ENCODE results near the gene DNM2. TPM values are rescaled to one million over a fixed set of nuclear protein-coding genes. Genes with fewer than 3 reads are reported as not detected.

DNM2 gene
- total and polyA plus RNA-seq, 7 experiments from 2014 or later: 49.1 to 340 (median 269) TPM

- H3K36me3 ChIP-seq (ENCODE audit: control insufficient read depth in 2 of 3, insufficient read depth in 3 of 3, low read length in 3 of 3): peaks cover 0 to 5% (median 0%) of the 10 kb centered on the region in 3 experiments
- intact Hi-C loops (cut with micrococcal nuclease): loop anchor here in 1 of 2 donors (5.0 kb wide), 1 partner anchor 1021 kb away; the partner anchor contains the start of gene FBXL12
- ATAC-seq (no peak), DNase-seq (no peak)
- no peaks in the 10 kb centered on the region for H3K27me3 ChIP-seq (ENCODE audit: control insufficient read depth in 2 of 2, insufficient read depth in 2 of 2, low read length in 2 of 2)
- ChIA-PET CTCF (no interaction called here), POLR2A (interaction anchor here (1.3 kb wide), 1 partner anchor 26 kb away, joined by 4 read pairs; no protein-coding TSS in a partner anchor)
- H3K9me3 ChIP-seq (ENCODE audit: control insufficient read depth in 2 of 3, low read length in 3 of 3): peaks cover 0 to 6% (median 0%) of the 10 kb centered on the region in 3 experiments
- no peak overlapping the region for H3K4me3 ChIP-seq (ENCODE audit: low read length)
- Mint-ChIP-seq H3K27me3 (no peaks in the 10 kb centered on the region), H3K36me3 (peaks cover 0 to 13% (median 4%) of the 10 kb centered on the region in 5 donors), H3K27ac (peak overlapping the region in 1 of 9 donors; percentile 28), H3K9me3 (peaks cover 0 to 11% (median 6%) of the 10 kb centered on the region in 11 donors), H3K4me1 (peaks cover 12 to 20% (median 15%) of the 10 kb centered on the region in 7 donors), H3K4me3 (no peak overlapping the region)
- peaks cover 8 to 13% of the 10 kb centered on the region in 2 donors for H3K4me1 ChIP-seq (ENCODE audit: control insufficient read depth in 2 of 2, insufficient read depth in 2 of 2, low read length in 2 of 2)
- H3K27ac ChIP-seq (ENCODE audit: low read depth, low read length): no peak overlapping the region
These were observed 120.5 kb downstream of the DNM2 start for GRCh38 chr19:10838377-10838776.

- DNase-seq (no peak), ATAC-seq (no peak)
- POLR2A ChIA-PET: interaction anchor here (0.7 to 1.3 kb wide), 2 partner anchors 22 to 25 kb away, joined by 3 to 4 read pairs; no protein-coding TSS in a partner anchor
- Histone ChIP-seq H3K27ac (ENCODE audit: low read depth, low read length) (no peak overlapping the region), H3K9me3 (ENCODE audit: control insufficient read depth in 2 of 3, low read length in 3 of 3) (peaks cover 0 to 6% (median 0%) of the 10 kb centered on the region in 3 experiments), H3K27me3 (ENCODE audit: control insufficient read depth in 2 of 2, insufficient read depth in 2 of 2, low read length in 2 of 2) (no peaks in the 10 kb centered on the region), H3K4me1 (ENCODE audit: control insufficient read depth in 2 of 2, insufficient read depth in 2 of 2, low read length in 2 of 2) (peaks cover 8 to 13% of the 10 kb centered on the region in 2 donors), H3K36me3 (ENCODE audit: control insufficient read depth in 2 of 3, insufficient read depth in 3 of 3, low read length in 3 of 3) (peaks cover 0 to 4% (median 0%) of the 10 kb centered on the region in 3 experiments), H3K4me3 (ENCODE audit: low read length) (no peak overlapping the region)
- Mint-ChIP-seq H3K4me3 (peak overlapping the region in 1 of 10 donors; percentile 1), H3K27me3 (no peaks in the 10 kb centered on the region), H3K27ac (no peak overlapping the region), H3K4me1 (peaks cover 12 to 20% (median 16%) of the 10 kb centered on the region in 7 donors), H3K36me3 (peaks cover 0 to 13% (median 4%) of the 10 kb centered on the region in 5 donors), H3K9me3 (peaks cover 0 to 11% (median 6%) of the 10 kb centered on the region in 11 donors)
- intact Hi-C loops (cut with micrococcal nuclease): loop anchor here in 1 of 2 donors (5.0 kb wide), 1 partner anchor 1022 kb away; the partner anchor contains the start of gene FBXL12
- CTCF ChIA-PET: interaction anchor here (0.7 kb wide), 1 partner anchor 643 kb away, joined by 3 read pairs; no protein-coding TSS in a partner anchor
These were observed 121.5 kb downstream of the DNM2 start for GRCh38 chr19:10839114-10840050.

DNA sequence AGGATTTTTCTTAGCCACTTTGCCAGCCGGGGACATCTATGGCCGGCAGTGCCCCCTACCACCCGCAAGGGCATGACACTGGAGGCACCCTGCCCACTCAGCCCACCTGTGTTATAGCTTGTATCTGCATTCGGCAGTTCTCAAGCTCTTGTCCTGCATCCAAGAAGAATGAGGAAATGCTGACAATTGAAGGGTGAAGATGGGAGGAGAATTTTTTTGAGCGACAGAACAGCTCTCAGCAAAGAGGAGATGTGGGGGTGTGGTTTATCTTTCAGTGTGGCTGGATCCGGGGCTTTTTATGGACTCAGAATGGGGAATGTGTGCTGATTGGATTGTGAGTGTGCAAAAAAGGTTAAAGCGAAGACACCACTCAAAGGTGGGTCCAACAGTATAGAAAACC lies 124.9 kb downstream of the DNM2 start:
- Mint-ChIP-seq H3K4me1 (peaks cover 0 to 6% (median 0%) of the 10 kb centered on the region in 7 donors), H3K4me3 (no peak overlapping the region), H3K9me3 (peaks cover 0 to 15% (median 6%) of the 10 kb centered on the region in 11 donors), H3K27me3 (no peaks in the 10 kb centered on the region), H3K36me3 (peaks cover 4 to 6% (median 5%) of the 10 kb centered on the region in 5 donors), H3K27ac (no peak overlapping the region)
- CTCF ChIA-PET: interaction anchor here (1.3 kb wide), 1 partner anchor 22 kb away, joined by 4 read pairs; no protein-coding TSS in a partner anchor
- intact Hi-C loops (cut with micrococcal nuclease): no loop called here
- Histone ChIP-seq H3K27me3 (ENCODE audit: control insufficient read depth in 2 of 2, insufficient read depth in 2 of 2, low read length in 2 of 2) (no peaks in the 10 kb centered on the region), H3K9me3 (ENCODE audit: control insufficient read depth in 2 of 3, low read length in 3 of 3) (peaks cover 0 to 7% (median 0%) of the 10 kb centered on the region in 3 experiments), H3K36me3 (ENCODE audit: control insufficient read depth in 2 of 3, insufficient read depth in 3 of 3, low read length in 3 of 3) (no peaks in the 10 kb centered on the region), H3K4me1 (ENCODE audit: control insufficient read depth in 2 of 2, insufficient read depth in 2 of 2, low read length in 2 of 2) (peaks cover 0 to 4% of the 10 kb centered on the region in 2 donors), H3K4me3 (ENCODE audit: low read length) (no peak overlapping the region), H3K27ac (ENCODE audit: low read depth, low read length) (no peak overlapping the region)
- ATAC-seq: no peak
- no peak for DNase-seq
- POLR2A ChIA-PET: interaction anchor here (0.6 kb wide), 1 partner anchor 115 kb away, joined by 5 read pairs; no protein-coding TSS in a partner anchor

- DNase-seq (no peak), ATAC-seq (no peak)
- CTCF ChIA-PET: interaction anchor here (1.2 to 1.5 kb wide), 2 partner anchors 18 to 19 kb away, joined by 4 read pairs; no protein-coding TSS in a partner anchor
- H3K4me1 ChIP-seq (ENCODE audit: control insufficient read depth in 2 of 2, insufficient read depth in 2 of 2, low read length in 2 of 2): peaks cover 0 to 5% of the 10 kb centered on the region in 2 donors
- H3K4me3 ChIP-seq (ENCODE audit: low read length): no peak overlapping the region
- no peaks in the 10 kb centered on the region for H3K36me3 ChIP-seq (ENCODE audit: control insufficient read depth in 2 of 3, insufficient read depth in 3 of 3, low read length in 3 of 3)
- H3K36me3 Mint-ChIP-seq: peaks cover 4 to 9% (median 5%) of the 10 kb centered on the region in 5 donors
- H3K4me3 Mint-ChIP-seq: peak overlapping the region in 3 of 10 donors; percentile 13 to 36 (median 23)
- peaks cover 4 to 12% (median 7%) of the 10 kb centered on the region in 7 donors for H3K4me1 Mint-ChIP-seq
- no peak overlapping the region for H3K27ac ChIP-seq (ENCODE audit: low read depth, low read length)
- H3K27ac Mint-ChIP-seq: no peak overlapping the region
- intact Hi-C loops (cut with micrococcal nuclease): no loop called here
- POLR2A ChIA-PET: interaction anchor here (0.5 to 2.0 kb wide), 3 partner anchors 11 to 1461 kb away, joined by 3 to 7 read pairs (median 3); partner anchors contain the start of gene TMED1
- no peaks in the 10 kb centered on the region for H3K27me3 Mint-ChIP-seq
- H3K27me3 ChIP-seq (ENCODE audit: control insufficient read depth in 2 of 2, insufficient read depth in 2 of 2, low read length in 2 of 2): no peaks in the 10 kb centered on the region
- peaks cover 0 to 15% (median 5%) of the 10 kb centered on the region in 11 donors for H3K9me3 Mint-ChIP-seq
- H3K9me3 ChIP-seq (ENCODE audit: control insufficient read depth in 2 of 3, low read length in 3 of 3): peaks cover 0 to 7% (median 0%) of the 10 kb centered on the region in 3 experiments
These were observed 128.8 kb downstream of the DNM2 start for GRCh38 chr19:10846500-10847202.

DNA sequence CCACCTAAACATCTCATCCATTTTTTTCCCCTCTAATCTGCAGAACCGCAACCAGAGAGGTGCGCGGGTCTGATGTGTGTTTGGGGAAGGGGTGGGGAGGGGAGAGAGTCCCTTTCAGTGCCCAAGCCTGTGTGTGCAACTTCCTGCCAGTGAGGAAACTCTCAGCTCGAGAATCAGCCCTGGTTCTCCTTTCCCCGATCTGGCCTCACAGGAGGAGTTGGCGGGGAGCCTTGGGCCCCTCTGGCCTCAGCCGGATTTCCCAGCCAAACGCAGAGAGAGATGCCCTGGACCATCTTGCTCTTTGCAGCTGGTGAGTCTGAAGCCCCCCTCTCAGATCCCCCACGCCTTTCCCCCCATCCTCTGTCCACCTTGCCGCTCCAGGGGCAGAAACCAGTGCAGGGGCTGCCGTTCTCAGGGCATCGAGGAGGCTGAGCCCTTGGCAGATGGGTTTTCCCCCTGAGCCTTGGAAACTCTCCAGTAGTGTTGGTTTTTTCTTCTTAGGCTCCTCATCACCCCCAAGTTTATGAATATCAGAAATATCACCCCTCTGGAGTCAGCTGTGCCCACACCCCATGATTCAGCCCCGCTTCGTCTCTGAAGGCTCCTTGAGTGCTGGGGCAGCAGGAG lies 130.5 kb downstream of the DNM2 start, which contains the start of gene C19orf38:
Gene C19orf38 (plus strand): TSS at position 186 of the 627 bp plus-strand sequence. CDS start 94 bp downstream, at position 280.
- Histone ChIP-seq H3K27ac (ENCODE audit: low read depth, low read length) (no peak within 1 kb of the TSS), H3K27me3 (ENCODE audit: control insufficient read depth in 2 of 2, insufficient read depth in 2 of 2, low read length in 2 of 2) (no peaks in the 10 kb centered on the region), H3K4me1 (ENCODE audit: control insufficient read depth in 2 of 2, insufficient read depth in 2 of 2, low read length in 2 of 2) (peaks cover 0 to 5% of the 10 kb centered on the region in 2 donors), H3K36me3 (ENCODE audit: control insufficient read depth in 2 of 3, insufficient read depth in 3 of 3, low read length in 3 of 3) (no peaks in the 10 kb centered on the region), H3K4me3 (ENCODE audit: low read length) (peak within 1 kb of the TSS; percentile 27), H3K9me3 (ENCODE audit: control insufficient read depth in 2 of 3, low read length in 3 of 3) (peaks cover 0 to 7% (median 0%) of the 10 kb centered on the region in 3 experiments)
- Mint-ChIP-seq H3K9me3 (peaks cover 0 to 15% (median 5%) of the 10 kb centered on the region in 11 donors), H3K4me3 (peak within 1 kb of the TSS; percentile 66 to 87 (median 78)), H3K27ac (peak within 1 kb of the TSS in 8 of 9 donors; percentile 61 to 83 (median 76)), H3K36me3 (peaks cover 4 to 9% (median 5%) of the 10 kb centered on the region in 5 donors), H3K27me3 (no peaks in the 10 kb centered on the region), H3K4me1 (peaks cover 4 to 14% (median 8%) of the 10 kb centered on the region in 7 donors)
- intact Hi-C loops (cut with micrococcal nuclease): no loop called here
- DNase-seq: no peak
- ATAC-seq: peak; percentile 76
- CTCF ChIA-PET: no interaction called here
- POLR2A ChIA-PET: no interaction called here
